ENCODE results near the gene GPBP1. TPM values are rescaled to one million over a fixed set of nuclear protein-coding genes. Genes with fewer than 3 reads are reported as not detected.
"Not testable (repeated sequence)": the region's sequence is repeated elsewhere in the genome, so short reads cannot be mapped to it uniquely, and the experiment has no call there.

The GPBP1 gene
- total and polyA plus RNA-seq, 2 experiments from 2014 or later: 49.0 to 86.1 TPM

- no peaks in the 10 kb centered on the region for H3K4me1 ChIP-seq (ENCODE audit: insufficient read depth)
- no peaks in the 10 kb centered on the region for H3K27me3 ChIP-seq
- no peak overlapping the region for H3K27ac ChIP-seq
- no peak overlapping the region for H2AFZ ChIP-seq
- H3K79me2 ChIP-seq: no peaks in the 10 kb centered on the region
- H4K20me1 ChIP-seq (ENCODE audit: insufficient read depth, poor library complexity, severe bottlenecking): no peaks in the 10 kb centered on the region
- H3K36me3 ChIP-seq (replicated peaks; ENCODE audit: insufficient read depth, low read depth): no peaks in the 10 kb centered on the region
- H3K4me2 ChIP-seq: no peak overlapping the region
- WGBS (ENCODE audit: low lambda C conversion rate, missing lambda C conversion rate): 71% methylated on average over 2 of the region's 2 CpGs
- no peaks in the 10 kb centered on the region for H3K9me2 ChIP-seq (replicated peaks; ENCODE audit: insufficient read depth)
- no peak for TF ChIP-seq EZH2phosphoT487 (IDR thresholded peaks at IDR 0.05; ENCODE audit: low read depth, severe bottlenecking, unreplicated experiment)
- TF ChIP-seq CTCF (IDR thresholded peaks at IDR 0.05; ENCODE audit: poor library complexity): no peak
- TF ChIP-seq EZH2 (IDR thresholded peaks at IDR 0.05; ENCODE audit: borderline replicate concordance): no peak
- no peak overlapping the region for H3K4me3 ChIP-seq
- no peak for DNase-seq (ENCODE audit: low spot score)
- H3K9me3 ChIP-seq (ENCODE audit: low read depth): no peaks in the 10 kb centered on the region
These were observed 93.9 kb downstream of the GPBP1 start for GRCh38 chr5:57267805-57268204.

GRCh38 chr5:57276353-57276752 is 102.5 kb downstream of the GPBP1 start:
- Histone ChIP-seq H3K79me2 (no peaks in the 10 kb centered on the region), H3K4me3 (no peak overlapping the region), H3K36me3 (replicated peaks; ENCODE audit: insufficient read depth, low read depth) (no peaks in the 10 kb centered on the region), H2AFZ (no peak overlapping the region), H3K27me3 (no peaks in the 10 kb centered on the region), H3K9me2 (replicated peaks; ENCODE audit: insufficient read depth) (no peaks in the 10 kb centered on the region), H3K4me2 (no peak overlapping the region), H3K27ac (no peak overlapping the region), H3K4me1 (ENCODE audit: insufficient read depth) (no peaks in the 10 kb centered on the region), H3K9me3 (ENCODE audit: low read depth) (no peaks in the 10 kb centered on the region), H4K20me1 (ENCODE audit: insufficient read depth, poor library complexity, severe bottlenecking) (no peaks in the 10 kb centered on the region)
- DNase-seq (ENCODE audit: low spot score): no peak
- 73% methylated on average over 5 of the region's 5 CpGs for WGBS (ENCODE audit: low lambda C conversion rate, missing lambda C conversion rate)
- TF ChIP-seq EZH2phosphoT487 (IDR thresholded peaks at IDR 0.05; ENCODE audit: low read depth, severe bottlenecking, unreplicated experiment) (no peak), CTCF (IDR thresholded peaks at IDR 0.05; ENCODE audit: poor library complexity) (no peak)

GRCh38 chr5:57277085-57277484 is 103.2 kb downstream of the GPBP1 start:
- Histone ChIP-seq H3K79me2 (no peaks in the 10 kb centered on the region), H3K4me3 (no peak overlapping the region), H3K27me3 (no peaks in the 10 kb centered on the region), H3K9me3 (ENCODE audit: low read depth) (no peaks in the 10 kb centered on the region), H4K20me1 (ENCODE audit: insufficient read depth, poor library complexity, severe bottlenecking) (no peaks in the 10 kb centered on the region), H3K4me2 (no peak overlapping the region), H2AFZ (no peak overlapping the region), H3K36me3 (replicated peaks; ENCODE audit: insufficient read depth, low read depth) (no peaks in the 10 kb centered on the region), H3K4me1 (ENCODE audit: insufficient read depth) (no peaks in the 10 kb centered on the region), H3K9me2 (replicated peaks; ENCODE audit: insufficient read depth) (no peaks in the 10 kb centered on the region), H3K27ac (no peak overlapping the region)
- TF ChIP-seq EZH2 (IDR thresholded peaks at IDR 0.05; ENCODE audit: borderline replicate concordance): no peak
- TF ChIP-seq CTCF (IDR thresholded peaks at IDR 0.05; ENCODE audit: poor library complexity): peak; percentile 52
- TF ChIP-seq EZH2phosphoT487 (IDR thresholded peaks at IDR 0.05; ENCODE audit: low read depth, severe bottlenecking, unreplicated experiment): no peak
- DNase-seq (ENCODE audit: low spot score): no peak
- 95% methylated on average over 1 of the region's 1 CpG for WGBS (ENCODE audit: low lambda C conversion rate, missing lambda C conversion rate)

GRCh38 chr5:57280853-57281252 is 107.0 kb downstream of the GPBP1 start:
- WGBS (ENCODE audit: low lambda C conversion rate, missing lambda C conversion rate): 58% methylated on average over 2 of the region's 2 CpGs
- no peak for TF ChIP-seq EZH2phosphoT487 (IDR thresholded peaks at IDR 0.05; ENCODE audit: low read depth, severe bottlenecking, unreplicated experiment)
- no peak overlapping the region for H3K27ac ChIP-seq
- no peaks in the 10 kb centered on the region for H3K79me2 ChIP-seq
- H3K27me3 ChIP-seq: no peaks in the 10 kb centered on the region
- no peaks in the 10 kb centered on the region for H3K9me2 ChIP-seq (replicated peaks; ENCODE audit: insufficient read depth)
- H3K4me3 ChIP-seq: no peak overlapping the region
- no peak overlapping the region for H3K4me2 ChIP-seq
- H3K9me3 ChIP-seq (ENCODE audit: low read depth): no peaks in the 10 kb centered on the region
- no peak for DNase-seq (ENCODE audit: low spot score)
- no peaks in the 10 kb centered on the region for H4K20me1 ChIP-seq (ENCODE audit: insufficient read depth, poor library complexity, severe bottlenecking)
- H2AFZ ChIP-seq: no peak overlapping the region
- H3K4me1 ChIP-seq (ENCODE audit: insufficient read depth): no peaks in the 10 kb centered on the region
- H3K36me3 ChIP-seq (replicated peaks; ENCODE audit: insufficient read depth, low read depth): no peaks in the 10 kb centered on the region

GRCh38 chr5:57285084-57285483 is 111.2 kb downstream of the GPBP1 start:
- not testable (repeated sequence) for H3K27ac ChIP-seq; H3K4me3 ChIP-seq; H2AFZ ChIP-seq; H4K20me1 ChIP-seq (ENCODE audit: insufficient read depth, poor library complexity, severe bottlenecking); H3K4me1 ChIP-seq (ENCODE audit: insufficient read depth); DNase-seq (ENCODE audit: low spot score); H3K9me2 ChIP-seq (replicated peaks; ENCODE audit: insufficient read depth); H3K27me3 ChIP-seq; H3K79me2 ChIP-seq; H3K4me2 ChIP-seq; H3K9me3 ChIP-seq (ENCODE audit: low read depth); H3K36me3 ChIP-seq (replicated peaks; ENCODE audit: insufficient read depth, low read depth)
- 95% methylated on average over 5 of the region's 5 CpGs for WGBS (ENCODE audit: low lambda C conversion rate, missing lambda C conversion rate)

Data from hepatocyte (in vitro differentiated cells).